Measurements from ENCODE around the gene PARD3. TPM values are rescaled to one million over a fixed set of nuclear protein-coding genes. Genes with fewer than 3 reads are reported as not detected.
"Not testable (repeated sequence)": the region's sequence is repeated elsewhere in the genome, so short reads cannot be mapped to it uniquely, and the experiment has no call there.

Gene PARD3
- total RNA-seq, 1 donor from 2014 or later: 97.8 TPM

DNA sequence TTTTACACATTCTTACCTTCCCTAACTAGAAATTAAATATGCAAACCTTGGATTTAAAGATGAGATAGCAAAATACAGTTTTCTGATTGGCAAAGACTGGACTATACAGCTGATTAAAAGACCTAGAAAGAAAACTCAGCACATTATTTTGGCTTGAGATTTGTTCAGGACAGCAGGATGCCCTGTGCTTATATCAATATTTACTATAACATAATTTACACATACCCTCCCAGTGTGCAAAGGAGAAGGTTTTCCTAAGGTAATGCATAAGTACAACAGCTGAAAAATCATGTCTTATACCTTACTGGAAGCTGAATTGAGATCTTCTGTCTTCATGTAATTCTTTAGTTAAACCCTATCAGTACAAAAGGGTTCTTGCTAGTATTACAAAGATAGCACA is 458.6 kb downstream of the PARD3 start:
- DNase-seq (ENCODE audit: low read depth): no peak
- no peak overlapping the region for H3K4me3 ChIP-seq (ENCODE audit: low read depth, low read length)
- no peak for TF ChIP-seq CTCF (conservative IDR thresholded peaks at IDR 0.05; ENCODE audit: low read depth, low read length)

DNA sequence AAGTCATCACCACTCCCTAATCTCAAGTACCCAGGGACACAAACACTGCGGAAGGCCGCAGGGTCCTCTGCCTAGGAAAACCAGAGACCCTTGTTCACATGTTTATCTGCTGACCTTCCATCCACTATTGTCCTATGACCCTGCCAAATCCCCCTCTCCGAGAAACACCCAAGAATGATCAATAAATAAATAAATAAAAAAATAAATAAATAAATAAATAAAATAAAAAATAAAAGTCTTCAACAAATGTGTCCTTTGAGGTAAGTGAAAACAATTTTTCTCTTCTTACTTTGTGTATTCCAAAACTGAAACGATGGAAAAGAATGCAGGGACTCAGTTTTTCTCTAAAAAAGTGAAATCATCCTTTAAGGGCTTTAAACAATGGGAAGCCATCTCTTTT is 461.6 kb downstream of the PARD3 start:
- H3K4me3 ChIP-seq (ENCODE audit: low read depth, low read length); DNase-seq (ENCODE audit: low read depth): not testable (repeated sequence)

DNA sequence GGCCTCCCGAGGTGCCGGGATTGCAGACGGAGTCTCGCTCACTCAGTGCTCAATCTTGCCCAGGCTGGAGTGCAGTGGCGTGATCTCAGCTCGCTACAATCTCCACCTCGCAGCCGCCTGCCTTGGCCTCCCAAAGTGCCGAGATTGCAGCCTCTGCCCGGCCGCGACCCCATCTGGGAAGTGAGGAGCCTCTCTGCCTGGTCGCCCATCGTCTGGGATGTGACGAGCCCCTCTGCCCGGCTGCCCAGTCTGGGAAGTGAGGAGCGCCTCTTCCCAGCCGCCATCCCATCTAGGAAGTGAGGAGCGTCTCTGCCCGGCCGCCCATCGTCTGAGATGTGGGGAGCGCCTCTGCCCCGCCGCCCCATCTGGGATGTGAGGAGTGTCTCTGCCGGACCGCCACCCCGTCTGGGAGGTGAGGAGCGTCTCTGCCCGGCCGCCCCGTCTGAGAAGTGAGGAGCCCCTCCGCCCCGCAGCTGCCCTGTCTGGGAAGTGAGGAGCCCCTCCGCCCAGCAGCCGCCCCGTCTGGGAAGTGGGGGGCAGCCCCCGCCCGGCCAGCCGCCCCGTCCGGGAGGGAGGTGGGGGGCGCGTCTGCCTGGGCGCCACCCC is 462.4 kb downstream of the PARD3 start:
- H3K4me3 ChIP-seq (ENCODE audit: low read depth, low read length); DNase-seq (ENCODE audit: low read depth): not testable (repeated sequence)

DNA sequence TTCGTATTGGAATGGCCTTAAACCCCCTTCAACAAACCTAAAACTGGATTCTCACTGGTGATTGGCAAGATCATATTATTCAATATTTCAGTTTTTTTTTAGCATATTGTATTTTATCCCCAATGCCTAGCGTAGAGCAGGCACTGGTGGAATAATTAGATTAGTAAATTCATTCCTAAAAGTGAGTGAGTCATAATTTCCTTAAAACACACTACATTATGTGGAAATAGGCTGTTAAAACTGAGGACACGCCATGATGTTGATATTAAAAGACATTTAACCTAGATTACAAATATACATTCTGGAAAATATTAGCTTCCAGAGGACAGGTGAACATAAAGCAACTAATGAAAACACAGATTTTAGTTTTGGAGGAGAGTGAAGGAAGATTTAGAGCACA is 463.9 kb downstream of the PARD3 start:
- no peak for TF ChIP-seq CTCF (conservative IDR thresholded peaks at IDR 0.05; ENCODE audit: low read depth, low read length)
- no peak overlapping the region for H3K4me3 ChIP-seq (ENCODE audit: low read depth, low read length)
- no peak for DNase-seq (ENCODE audit: low read depth)

GRCh38 chr10:34348917-34349485 is 466.1 kb downstream of the PARD3 start:
- no peak overlapping the region for H3K4me3 ChIP-seq (ENCODE audit: low read depth, low read length)
- TF ChIP-seq CTCF (conservative IDR thresholded peaks at IDR 0.05; ENCODE audit: low read depth, low read length): no peak
- DNase-seq (ENCODE audit: low read depth): no peak

- DNase-seq (ENCODE audit: low read depth): no peak
These were observed 467.1 kb downstream of the PARD3 start for GRCh38 chr10:34348021-34348420.

DNA sequence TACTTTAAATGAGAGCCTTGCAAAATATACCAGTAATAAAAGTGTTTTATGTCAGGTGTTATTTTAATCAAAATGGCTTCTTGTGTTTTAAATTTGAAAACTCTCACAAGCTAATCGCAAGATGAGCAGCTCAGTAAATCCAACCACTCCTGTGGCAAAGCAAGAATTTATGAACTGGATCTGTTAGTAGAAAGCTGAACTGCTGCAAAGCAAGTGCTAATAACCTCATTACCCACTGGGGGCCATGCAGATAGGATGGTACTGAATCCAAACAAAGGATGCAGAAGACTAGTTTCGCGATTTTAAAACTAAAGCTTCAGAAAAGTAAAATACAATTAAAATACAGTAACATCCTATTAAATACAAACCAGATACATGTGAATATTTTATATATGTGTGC is 468.0 kb downstream of the PARD3 start:
- DNase-seq (ENCODE audit: low read depth): no peak
- TF ChIP-seq CTCF (conservative IDR thresholded peaks at IDR 0.05; ENCODE audit: low read depth, low read length): no peak

More at GRCh38 chr10:34348021-34348420, 467.1 kb downstream of the PARD3 start:
- no peak for TF ChIP-seq CTCF (conservative IDR thresholded peaks at IDR 0.05; ENCODE audit: low read depth, low read length)
- no peak overlapping the region for H3K4me3 ChIP-seq (ENCODE audit: low read depth, low read length)

DNA sequence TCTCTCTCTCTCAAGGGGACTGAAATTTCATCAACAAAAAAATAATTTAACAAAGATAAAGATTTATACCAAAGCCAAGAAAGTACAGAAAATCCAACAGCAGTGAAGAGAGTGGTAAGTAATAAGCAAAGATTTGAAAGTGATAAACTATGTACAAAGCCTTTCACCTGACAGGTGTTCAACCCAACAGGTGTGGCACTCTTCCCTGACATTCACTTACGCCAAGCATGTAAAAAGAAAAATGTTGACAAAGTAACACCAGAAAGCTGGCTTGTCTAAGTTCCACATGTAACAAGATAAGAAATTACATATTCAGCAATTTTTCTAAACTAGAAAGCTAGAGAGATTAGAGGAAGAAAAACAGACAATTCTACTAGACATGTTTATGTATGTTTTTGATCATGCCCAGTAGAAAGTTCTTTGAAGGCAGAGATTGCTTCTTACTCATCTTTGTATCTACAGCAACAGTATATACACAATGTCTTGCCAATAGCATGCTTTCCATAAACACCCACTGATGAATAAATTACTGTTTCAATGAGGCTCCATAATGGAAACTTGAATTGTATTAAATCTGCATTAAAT is 468.5 kb downstream of the PARD3 start:
- H3K4me3 ChIP-seq (ENCODE audit: low read depth, low read length): no peak overlapping the region
- TF ChIP-seq CTCF (conservative IDR thresholded peaks at IDR 0.05; ENCODE audit: low read depth, low read length): no peak
- DNase-seq (ENCODE audit: low read depth): no peak

More for the DNA sequence above, 468.0 kb downstream of the PARD3 start:
- no peak overlapping the region for H3K4me3 ChIP-seq (ENCODE audit: low read depth, low read length)
